HG02852 (cell line): Measurements from ENCODE around the gene FMNL1.
"Not testable (repeated sequence)": the region's sequence is repeated elsewhere in the genome, so short reads cannot be mapped to it uniquely, and the experiment has no call there.

Experiments
- ATAC-seq: cut with Tn5 transposase; IDR thresholded peaks from one replicate; pipeline ENCODE4 v1.9.1; 2021; ENCODE audit warnings: mild to moderate bottlenecking, moderate library complexity; ENCODE audit not compliant: unreplicated experiment

Gene FMNL1

GRCh38 chr17:45221081-45222013 lies at the start of gene FMNL1:
TSS of gene FMNL1 (plus strand) at chr17:45221885. CDS start at chr17:45222125, 240 bp downstream.
- ATAC-seq: no peak

- no peak for ATAC-seq
These were observed 49.5 kb upstream of the FMNL1 start for GRCh38 chr17:45172232-45172540.

- ATAC-seq: no peak
These were observed 49.0 kb upstream of the FMNL1 start for GRCh38 chr17:45172541-45173286.

- ATAC-seq: no peak
These were observed 45.9 kb upstream of the FMNL1 start for GRCh38 chr17:45175759-45176115.

- ATAC-seq: no peak
These were observed 44.1 kb upstream of the FMNL1 start for GRCh38 chr17:45177563-45177962.

- ATAC-seq: no peak
These were observed 37.5 kb upstream of the FMNL1 start for GRCh38 chr17:45184144-45184543.

GRCh38 chr17:45186801-45187354 lies 34.8 kb upstream of the FMNL1 start:
- no peak for ATAC-seq

- ATAC-seq: no peak
These were observed 32.7 kb upstream of the FMNL1 start for GRCh38 chr17:45189009-45189408.

GRCh38 chr17:45190503-45191255 lies 31.0 kb upstream of the FMNL1 start:
- no peak for ATAC-seq

- ATAC-seq: no peak
These were observed 26.3 kb upstream of the FMNL1 start for GRCh38 chr17:45195424-45195823.

GRCh38 chr17:45197108-45197507 lies 24.6 kb upstream of the FMNL1 start:
- no peak for ATAC-seq

GRCh38 chr17:45197555-45198334 lies 23.9 kb upstream of the FMNL1 start:
- peak; percentile 69 for ATAC-seq

GRCh38 chr17:45200701-45201100 lies 21.0 kb upstream of the FMNL1 start:
- no peak for ATAC-seq

- no peak for ATAC-seq
These were observed 20.2 kb upstream of the FMNL1 start for GRCh38 chr17:45201457-45201856.

GRCh38 chr17:45201880-45202279 lies 19.8 kb upstream of the FMNL1 start:
- not testable (repeated sequence) for ATAC-seq

GRCh38 chr17:45218895-45219661 lies 2.6 kb upstream of the FMNL1 start:
- ATAC-seq: no peak

- ATAC-seq: no peak
These were observed 1.6 kb upstream of the FMNL1 start for GRCh38 chr17:45220079-45220478.

GRCh38 chr17:45222014-45222288 lies 266 bp downstream of the FMNL1 start:
- no peak for ATAC-seq

GRCh38 chr17:45222289-45222995 lies 757 bp downstream of the FMNL1 start:
- ATAC-seq: no peak
